K562 (cell line): ENCODE data around the gene GPC2. TPM values are rescaled to one million over a fixed set of nuclear protein-coding genes. Genes with fewer than 3 reads are reported as not detected.

Source experiments
- BCLAF1 ChIP-seq, 2 experiments: fragments of 450-650 bp in 1 of 2; IDR thresholded peaks; 2 replicates each; pipeline ENCODE4 v1.6.1; 2011 to 2017; ENCODE audit warnings: low read depth in 2 of 2, antibody characterized with exemption in 1 of 2, borderline replicate concordance in 1 of 2, low read length in 1 of 2, mild to moderate bottlenecking in 1 of 2, mixed read lengths in 1 of 2; ENCODE audit not compliant: control insufficient read depth in 1 of 2
- BCOR ChIP-seq: fragments of 450-650 bp; IDR thresholded peaks from 2 replicates; pipeline ENCODE4 v1.6.1; 2016
- CAMTA2 ChIP-seq: fragments of 250-450 bp; sonication (Bioruptor Pico); conservative IDR thresholded peaks from 2 replicates; pipeline ENCODE4 v1.5.1; 2022
- DACH1 ChIP-seq: fragments of 450-650 bp; IDR thresholded peaks from 2 replicates; pipeline ENCODE4 v1.6.1; 2018; ENCODE audit not compliant: partially characterized antibody
- ELF4 ChIP-seq: fragments of 450-650 bp; formaldehyde crosslinking; IDR thresholded peaks from 2 replicates; pipeline ENCODE4 v1.4.0; 2022; ENCODE audit warnings: missing genetic modification characterization
- KDM2B ChIP-seq: fragments of 250-450 bp; sonication (Bioruptor Pico); IDR thresholded peaks from 2 replicates; pipeline ENCODE4 v1.8.0; 2021; ENCODE audit warnings: mild to moderate bottlenecking, moderate library complexity
- MAZ ChIP-seq, 2 experiments: fragments of 450-650 bp in 1 of 2; sonication (generic) in 1 of 2; formaldehyde crosslinking; IDR thresholded peaks in 1 of 2; conservative IDR thresholded peaks in 1 of 2; 2 replicates each; pipeline versions ENCODE4 v1.4.0 to v1.5.0; 2020; ENCODE audit warnings: mild to moderate bottlenecking in 1 of 2, missing genetic modification reagents in 1 of 2
- MTA3 ChIP-seq: fragments of 450-650 bp; formaldehyde crosslinking; IDR thresholded peaks from 2 replicates; pipeline ENCODE4 v1.6.1; 2017; ENCODE audit warnings: mild to moderate bottlenecking, borderline replicate concordance
- MYBL2 ChIP-seq, 2 experiments: fragments of 450-650 bp in 1 of 2; sonication (generic) in 1 of 2; formaldehyde crosslinking in 1 of 2; IDR thresholded peaks; 2 replicates each; pipeline versions ENCODE4 v1.6.1 to v1.8.1; 2017 to 2022; ENCODE audit warnings: borderline replicate concordance in 1 of 2, inconsistent platforms in 1 of 2, low read depth in 1 of 2, mild to moderate bottlenecking in 1 of 2, missing genetic modification reagents in 1 of 2, moderate library complexity in 1 of 2
- NELFE ChIP-seq: IDR thresholded peaks from 2 replicates; pipeline ENCODE4 v1.6.1; 2011; ENCODE audit warnings: mild to moderate bottlenecking; ENCODE audit not compliant: insufficient read depth, insufficient read length
- RAD21 ChIP-seq, 2 experiments: fragments of 250-450 bp in 1 of 2; fragments of 450-650 bp in 1 of 2; sonication (Bioruptor Pico) in 1 of 2; formaldehyde crosslinking in 1 of 2; IDR thresholded peaks in 1 of 2; conservative IDR thresholded peaks in 1 of 2; 2 replicates each; pipeline versions ENCODE4 v1.4.0 to v1.8.0; 2020 to 2022; ENCODE audit warnings: mild to moderate bottlenecking in 2 of 2, moderate library complexity in 1 of 2
- USF2 ChIP-seq: sonication (generic); formaldehyde crosslinking; IDR thresholded peaks from 2 replicates; pipeline ENCODE4 v1.5.0; 2020; ENCODE audit warnings: missing genetic modification reagents
- ZBTB11 ChIP-seq, 3 experiments: fragments of 200-800 bp in 1 of 3; fragments of 250-450 bp in 1 of 3; fragments of 450-650 bp in 1 of 3; sonication (Bioruptor Pico) in 1 of 3; sonication (Bioruptor generic) in 1 of 3; formaldehyde crosslinking in 1 of 3; IDR thresholded peaks; 2 replicates each; pipeline versions ENCODE4 v1.6.1 to v1.8.0; 2016 to 2022; ENCODE audit warnings: mild to moderate bottlenecking in 2 of 3, missing genetic modification characterization in 2 of 3, missing compliant biosample characterization in 1 of 3, moderate library complexity in 1 of 3
- ZBTB34 ChIP-seq: fragments of 250-450 bp; sonication (Bioruptor Pico); IDR thresholded peaks from 2 replicates; pipeline ENCODE4 v1.8.0; 2021; ENCODE audit warnings: mild to moderate bottlenecking, moderate library complexity
- ZNF511 ChIP-seq: sonication (generic); formaldehyde crosslinking; IDR thresholded peaks from 2 replicates; pipeline ENCODE4 v1.8.0; 2022; ENCODE audit warnings: mild to moderate bottlenecking, missing genetic modification reagents
- polyA plus RNA-seq, 8 experiments: library from polyadenylated mRNA; depleted of rRNA in 4 of 8; stranded (reverse) in 5 of 8; unstranded in 3 of 8; fragments of >200 nt; fragmentation: Nextera tagmentation in 2 of 8; fragmentation: Illumina TruSeq in 1 of 8; extraction: Ambion mirVana in 2 of 8; extraction: Trizol in 1 of 8; gene quantifications; 2 replicates each; pipeline versions ENCODE4 v1.2.1 to v1.2.3, GENCODE V29; 2011 to 2014; ENCODE audit warnings: inconsistent platforms in 1 of 8, missing spikeins in 1 of 8
- total RNA-seq, 7 experiments: library from RNA; depleted of rRNA in 6 of 7; stranded (reverse); fragments of >200 nt in 6 of 7; fragmentation: Illumina TruSeq in 2 of 7; extraction: Trizol in 2 of 7; gene quantifications; 2 replicates each; pipeline versions ENCODE4 v1.2.1 to v1.2.3, GENCODE V29; 2011 to 2021; ENCODE audit warnings: low replicate concordance in 1 of 7

The GPC2 gene
- total and polyA plus RNA-seq, 9 of the 15 experiments (the other 6 are each of a cell fraction or from before 2014, with no cell fraction given), result 0.06 to 7.7 (median 1.4) TPM; not detected in 1

- TF ChIP-seq ZBTB34 (CRISPR knock-in tag) (no peak), MTA3 (peak; percentile 78), CAMTA2 (no peak), BCLAF1 (IDR thresholded peaks at IDR 0.05; ENCODE audit: borderline replicate concordance in 1 of 2, control insufficient read depth in 1 of 2, low read depth in 2 of 2, low read length in 1 of 2) (no peak), ZBTB11 (CRISPR knock-in tag; IDR thresholded peaks at IDR 0.05) (0 out of 6 replicates have a peak, but pooled peaks of 1 of the 3 experiments have one; percentile 47), BCOR (peak; percentile 96), MYBL2 (IDR thresholded peaks at IDR 0.05; ENCODE audit: low read depth) (no peak; the same call in 1 of the 2 replicates), MYBL2 (CRISPR knock-in tag; IDR thresholded peaks at IDR 0.05; ENCODE audit: borderline replicate concordance) (no peak), ZNF511 (no peak; the same call in 1 of the 2 replicates), USF2 (no peak), NELFE (no peak), MAZ (CRISPR knock-in tag; conservative IDR thresholded peaks at IDR 0.05 in 1 of 2, IDR thresholded peaks at IDR 0.05 in 1 of 2) (peak; percentile 67 to 90; a peak in 3 of 4 replicates), ELF4 (CRISPR knock-in tag) (peak; percentile 96), KDM2B (CRISPR knock-in tag) (no peak), DACH1 (peak; percentile 21), RAD21 (CRISPR knock-in tag; conservative IDR thresholded peaks at IDR 0.05 in 1 of 2, IDR thresholded peaks at IDR 0.05 in 1 of 2) (peak in 1 of 2 experiments; percentile 19; a peak in 1 of 4 replicates)
Measured at GRCh38 chr7:100167912-100168323, 9.3 kb downstream of the GPC2 start (continued).
